Fibroblast of lung (primary cell): ENCODE data around the gene DLGAP4.

Experiments used
- EZH2 ChIP-seq: IDR thresholded peaks from 2 replicates; pipeline ENCODE4 v1.5.1; 2012; ENCODE audit warnings: low read length, control low read depth, mild to moderate bottlenecking; ENCODE audit errors: missing control alignments
- TF ChIP-seq, protein P1 (sequence below), 2 donors: IDR thresholded peaks in 1 of 2; conservative IDR thresholded peaks in 1 of 2; 1 replicate in 1 of 2; 2 replicates in 1 of 2; pipeline ENCODE4 v1.5.1; 2011 to 2012; ENCODE audit warnings: low read length in 2 of 2, control low read depth in 1 of 2, inconsistent platforms in 1 of 2, low read depth in 1 of 2, mild to moderate bottlenecking in 1 of 2

DNA sequence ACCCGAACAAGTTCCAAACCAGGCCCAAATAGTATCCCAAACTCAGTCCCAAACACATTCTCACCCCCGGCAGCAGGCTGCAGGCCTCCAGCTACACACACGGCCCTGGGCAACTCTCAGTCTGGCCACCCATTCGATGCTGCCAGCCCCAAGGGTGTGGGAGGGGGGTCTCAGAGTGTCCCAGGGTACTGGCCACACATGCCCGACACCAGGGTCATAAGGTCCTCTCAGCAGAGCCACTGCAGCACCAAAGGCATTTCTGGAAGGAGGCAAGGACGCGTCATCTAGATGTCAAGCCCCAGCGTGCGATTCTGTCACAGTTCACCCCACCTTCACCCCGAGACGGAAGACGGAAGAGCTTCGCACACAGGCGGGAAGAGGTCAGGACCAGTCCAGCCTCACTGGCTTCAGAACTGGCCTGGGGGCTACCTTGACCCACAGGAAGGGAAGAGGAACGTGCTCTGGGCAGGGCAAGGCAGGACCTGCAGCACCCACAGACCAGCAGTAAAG is 244.7 kb downstream of the DLGAP4 start:
- TF ChIP-seq, protein P1, sequence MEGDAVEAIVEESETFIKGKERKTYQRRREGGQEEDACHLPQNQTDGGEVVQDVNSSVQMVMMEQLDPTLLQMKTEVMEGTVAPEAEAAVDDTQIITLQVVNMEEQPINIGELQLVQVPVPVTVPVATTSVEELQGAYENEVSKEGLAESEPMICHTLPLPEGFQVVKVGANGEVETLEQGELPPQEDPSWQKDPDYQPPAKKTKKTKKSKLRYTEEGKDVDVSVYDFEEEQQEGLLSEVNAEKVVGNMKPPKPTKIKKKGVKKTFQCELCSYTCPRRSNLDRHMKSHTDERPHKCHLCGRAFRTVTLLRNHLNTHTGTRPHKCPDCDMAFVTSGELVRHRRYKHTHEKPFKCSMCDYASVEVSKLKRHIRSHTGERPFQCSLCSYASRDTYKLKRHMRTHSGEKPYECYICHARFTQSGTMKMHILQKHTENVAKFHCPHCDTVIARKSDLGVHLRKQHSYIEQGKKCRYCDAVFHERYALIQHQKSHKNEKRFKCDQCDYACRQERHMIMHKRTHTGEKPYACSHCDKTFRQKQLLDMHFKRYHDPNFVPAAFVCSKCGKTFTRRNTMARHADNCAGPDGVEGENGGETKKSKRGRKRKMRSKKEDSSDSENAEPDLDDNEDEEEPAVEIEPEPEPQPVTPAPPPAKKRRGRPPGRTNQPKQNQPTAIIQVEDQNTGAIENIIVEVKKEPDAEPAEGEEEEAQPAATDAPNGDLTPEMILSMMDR (conservative IDR thresholded peaks at IDR 0.05 in 1 of 2, IDR thresholded peaks at IDR 0.05 in 1 of 2; ENCODE audit: low read depth in 1 of 2, low read length in 2 of 2): no peak
- no peak for TF ChIP-seq EZH2
